Stimulated activated CD4-positive, alpha-beta T cell treated with anti-CD3 and anti-CD28 coated beads, TNF-alpha, amount 100 ng/mL, for 48 hours (primary cell): ENCODE data around the gene TUBA8.
A peak's percentile ranks its signal among the peaks of the same experiment; 100 is the strongest.
"Not testable (repeated sequence)": the region's sequence is repeated elsewhere in the genome, so short reads cannot be mapped to it uniquely, and the experiment has no call there.

Source experiments
- DNase-seq, 3 donors: peaks; one replicate each; pipeline ENCODE4 v3.0.0-alpha.2; 2020; ENCODE audit warnings: low read depth in 3 of 3

The TUBA8 gene

GRCh38 chr22:18105981-18106380 is 4.6 kb upstream of the TUBA8 start:
- DNase-seq = not testable (repeated sequence)

GRCh38 chr22:18106550-18107341 is 3.9 kb upstream of the TUBA8 start:
- peak in 1 of 3 donors; percentile 55 for DNase-seq

GRCh38 chr22:18108187-18108586 is 2.4 kb upstream of the TUBA8 start:
- DNase-seq = no peak

- no peak for DNase-seq
Measured at GRCh38 chr22:18109410-18110193, 1.0 kb upstream of the TUBA8 start.

GRCh38 chr22:18110954-18111758 is 547 bp downstream of the TUBA8 start:
- DNase-seq = no peak

- no peak for DNase-seq
Measured at GRCh38 chr22:18111759-18112330, 1.2 kb downstream of the TUBA8 start.

GRCh38 chr22:18112440-18112839 is 1.8 kb downstream of the TUBA8 start:
- no peak for DNase-seq

GRCh38 chr22:18113680-18114394 is 3.2 kb downstream of the TUBA8 start:
- DNase-seq = no peak

- no peak for DNase-seq
Measured at GRCh38 chr22:18114495-18114894, 3.9 kb downstream of the TUBA8 start.

- no peak for DNase-seq
Measured at GRCh38 chr22:18114976-18115652, 4.5 kb downstream of the TUBA8 start.

- DNase-seq = no peak
Measured at GRCh38 chr22:18115906-18116371, 5.3 kb downstream of the TUBA8 start.

GRCh38 chr22:18116634-18117033 is 6.0 kb downstream of the TUBA8 start:
- no peak for DNase-seq

- DNase-seq = no peak
Measured at GRCh38 chr22:18118345-18118915, 7.8 kb downstream of the TUBA8 start.

GRCh38 chr22:18119409-18120110 is 9.0 kb downstream of the TUBA8 start:
- no peak for DNase-seq

GRCh38 chr22:18120857-18121256 is 10.2 kb downstream of the TUBA8 start:
- no peak for DNase-seq

- DNase-seq = no peak
Measured at GRCh38 chr22:18121506-18121905, 10.9 kb downstream of the TUBA8 start.

GRCh38 chr22:18121954-18122554 is 11.4 kb downstream of the TUBA8 start:
- DNase-seq = no peak

GRCh38 chr22:18123476-18124025 is 12.9 kb downstream of the TUBA8 start:
- not testable (repeated sequence) for DNase-seq

- DNase-seq = no peak
Measured at GRCh38 chr22:18126606-18127005, 16.0 kb downstream of the TUBA8 start.
